NCI-H2081 (cell line): Measurements from ENCODE around the gene PPDPF.

Source experiments
- DNase-seq, 2 experiments: peaks; one replicate each; lab custom pipeline; 2025; lab: John Stamatoyannopoulos, UW

Gene PPDPF

DNA sequence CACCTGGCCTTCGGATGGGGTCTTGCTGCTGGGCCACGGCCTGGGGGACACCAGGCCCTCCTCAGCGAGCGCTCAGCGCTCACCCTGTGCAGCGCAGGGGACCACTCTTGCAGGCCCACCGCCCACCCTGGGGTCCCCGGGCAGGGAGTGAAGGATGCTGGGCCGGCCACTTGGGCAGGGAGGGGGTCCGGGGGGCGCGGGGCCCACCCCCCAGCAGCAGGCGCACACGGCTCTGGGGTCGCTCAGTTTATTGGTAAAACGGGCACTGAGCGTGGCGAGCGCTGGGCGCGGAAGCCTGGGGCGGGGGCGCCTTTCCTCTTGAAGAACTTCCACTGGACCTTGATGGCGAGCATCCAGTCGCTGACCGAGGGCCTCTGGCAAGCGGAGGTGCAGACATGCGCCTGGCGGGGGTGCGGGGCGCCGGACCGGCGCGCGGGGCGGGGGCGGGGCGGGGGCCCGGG is 32.8 kb upstream of the PPDPF start:
- no peak for DNase-seq

- no peak for DNase-seq
These were observed 32.0 kb upstream of the PPDPF start for GRCh38 chr20:63488315-63489251.

- no peak for DNase-seq
These were observed 30.1 kb upstream of the PPDPF start for GRCh38 chr20:63490416-63490815.

DNA sequence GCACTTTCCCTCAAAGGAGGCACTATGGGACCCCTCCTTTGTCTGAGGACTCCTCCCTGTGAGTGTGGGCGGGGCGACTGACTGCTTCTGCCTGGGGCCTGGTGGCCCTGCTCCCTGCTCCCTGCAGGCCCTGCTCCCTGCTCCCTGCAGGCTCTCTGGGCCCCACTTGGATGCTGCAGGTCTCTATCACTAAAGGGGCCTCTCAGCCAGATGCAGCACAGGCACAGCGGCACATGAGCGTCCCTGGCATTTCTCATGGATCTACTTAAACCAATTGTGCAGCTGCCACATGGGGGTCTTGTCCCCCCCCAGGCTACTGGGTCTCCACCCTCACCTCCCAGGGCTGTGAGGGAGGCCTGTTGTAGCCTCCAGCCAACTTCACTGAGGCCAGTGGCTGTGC is 29.5 kb upstream of the PPDPF start:
- DNase-seq: no peak

DNA sequence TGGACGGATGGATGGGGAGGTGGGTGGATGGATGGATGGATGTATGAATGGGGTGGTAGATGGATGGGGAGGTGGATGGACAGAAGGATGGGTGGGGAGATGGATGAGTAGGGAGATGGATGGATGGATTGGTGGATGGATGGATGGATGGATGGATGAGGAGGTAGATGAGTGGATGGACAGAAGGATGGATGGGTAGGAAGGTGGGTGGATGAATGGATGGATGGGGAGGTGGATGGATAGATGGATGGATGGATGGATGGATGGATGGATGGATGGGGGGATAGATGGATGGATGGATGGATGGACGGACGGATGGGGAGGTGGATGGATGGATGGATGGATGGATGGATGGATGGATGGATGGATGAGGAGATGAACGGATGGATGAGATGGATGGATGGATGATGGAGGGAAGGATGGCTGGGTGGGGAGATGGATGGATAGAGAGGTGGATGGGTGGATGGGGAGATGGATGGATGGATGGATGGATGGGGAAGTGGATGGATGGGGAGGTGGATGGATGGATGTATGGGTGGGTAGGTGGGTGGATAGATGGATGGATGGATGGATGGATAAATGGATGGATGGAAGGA is 28.8 kb upstream of the PPDPF start:
- no peak for DNase-seq

GRCh38 chr20:63492518-63492917 is 28.0 kb upstream of the PPDPF start:
- no peak for DNase-seq

GRCh38 chr20:63492982-63493381 is 27.6 kb upstream of the PPDPF start:
- DNase-seq: no peak

DNA sequence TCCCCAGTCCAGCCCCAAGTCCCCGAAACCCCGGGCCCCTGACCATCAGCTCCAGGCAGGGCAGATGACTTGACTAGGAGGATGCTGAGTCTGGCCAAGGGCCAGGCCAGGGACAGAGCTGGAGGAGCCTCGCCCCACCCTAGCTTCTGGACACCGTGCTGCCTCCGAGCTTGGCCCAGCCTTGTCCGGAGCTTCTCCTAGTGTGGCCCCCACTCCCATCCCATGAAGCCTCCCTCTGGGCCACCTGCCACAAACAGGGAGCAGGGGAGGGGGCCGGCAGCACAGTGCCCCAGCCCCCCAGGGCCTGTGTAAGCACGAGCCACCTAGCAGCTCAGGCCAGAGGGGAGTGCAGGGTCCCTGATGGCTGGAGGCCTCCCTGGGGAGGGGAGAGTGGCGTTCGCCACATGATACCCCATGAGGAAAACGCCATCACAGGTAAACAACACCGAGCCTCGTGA is 27.0 kb upstream of the PPDPF start:
- DNase-seq: no peak

GRCh38 chr20:63494084-63494419 is 26.5 kb upstream of the PPDPF start:
- DNase-seq: no peak

DNA sequence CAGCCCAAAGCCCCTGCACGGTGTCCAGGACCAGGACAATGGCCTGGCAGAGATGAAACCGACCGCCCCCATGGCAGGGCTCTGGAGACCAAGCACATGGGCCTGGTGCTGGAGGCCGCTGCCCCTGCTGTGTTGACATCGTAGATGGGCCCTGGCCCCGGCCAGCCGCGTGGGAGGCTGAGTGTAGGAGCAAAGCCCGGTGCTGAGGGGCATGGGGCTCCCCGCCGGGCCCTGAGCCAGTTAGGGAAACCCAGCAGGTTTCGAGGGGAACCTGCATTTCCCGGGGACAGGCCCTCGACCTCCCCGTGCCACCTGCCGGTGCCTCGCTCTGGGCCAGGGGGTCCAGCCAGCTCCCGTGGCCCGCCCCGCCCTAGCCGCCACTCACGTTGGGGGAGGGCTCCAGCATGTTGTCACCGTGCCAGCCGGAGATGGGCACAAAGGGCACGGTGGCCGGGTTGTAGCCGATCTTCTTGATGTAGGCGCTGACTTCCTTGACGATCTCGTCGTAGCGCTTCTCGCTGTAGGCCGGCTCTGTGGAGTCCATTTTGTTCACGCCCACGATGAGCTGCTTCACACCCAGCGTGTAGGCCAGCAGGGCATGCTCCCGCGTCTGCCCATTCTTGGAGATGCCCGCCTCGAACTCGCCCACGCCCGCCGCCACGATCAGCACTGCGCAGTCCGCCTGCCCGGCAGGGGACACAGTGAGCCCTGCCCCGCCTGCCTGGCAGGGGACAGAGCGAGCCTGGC is 26.0 kb upstream of the PPDPF start:
- DNase-seq: no peak

DNA sequence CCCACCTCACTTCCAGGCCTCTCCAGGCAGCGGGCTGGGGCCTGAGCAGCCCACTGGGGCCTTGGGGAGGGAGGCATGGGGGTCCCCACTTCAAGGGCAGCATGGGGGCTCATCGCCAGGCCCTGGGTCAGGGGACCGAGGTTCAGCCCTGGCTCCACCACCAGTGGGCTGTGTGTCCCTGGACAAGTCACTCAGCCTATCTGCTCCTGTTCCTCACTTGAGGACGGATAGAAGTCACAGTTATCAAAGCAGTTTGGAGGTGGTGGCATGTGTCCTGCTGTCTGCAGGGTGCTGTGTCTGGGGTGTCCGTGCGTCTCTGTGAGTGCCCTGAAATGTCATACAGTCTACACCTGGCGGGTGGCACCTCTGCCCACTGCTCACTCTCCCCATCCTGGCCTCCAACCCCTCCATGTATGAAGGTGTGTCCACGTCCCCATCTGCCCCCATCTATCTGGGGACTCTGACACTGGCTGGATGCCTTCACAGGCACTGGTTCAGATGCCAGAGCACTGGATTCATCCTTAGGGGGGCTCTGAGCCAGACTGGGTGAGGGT is 25.3 kb upstream of the PPDPF start:
- DNase-seq: no peak

GRCh38 chr20:63495741-63496595 is 24.6 kb upstream of the PPDPF start:
- no peak for DNase-seq

DNA sequence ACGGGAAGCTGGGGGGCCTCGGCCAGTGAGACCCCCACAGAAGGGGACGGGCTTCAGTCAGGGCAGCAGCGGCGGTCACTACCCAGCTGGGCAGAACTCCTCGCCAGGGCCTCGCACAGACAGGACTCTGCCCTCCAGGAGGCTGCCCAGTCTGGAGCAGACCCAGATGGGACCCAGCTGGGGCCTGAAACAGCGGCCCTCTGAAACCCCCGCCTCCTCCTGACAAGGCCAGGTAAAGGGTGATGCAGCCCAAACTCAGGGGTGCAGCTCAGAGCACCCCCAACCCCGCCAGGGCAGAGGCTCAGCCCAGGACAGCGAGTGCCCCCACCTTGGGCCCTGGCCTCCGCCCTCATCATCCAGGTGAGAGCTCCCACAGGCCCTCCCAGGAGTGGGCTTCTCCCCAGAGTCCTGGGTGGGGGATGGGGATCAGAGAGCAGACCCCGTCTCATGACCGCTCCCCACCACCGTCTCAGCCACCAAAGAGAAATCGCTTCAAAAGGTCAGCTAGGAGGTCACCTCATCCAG is 23.9 kb upstream of the PPDPF start:
- DNase-seq: no peak

DNA sequence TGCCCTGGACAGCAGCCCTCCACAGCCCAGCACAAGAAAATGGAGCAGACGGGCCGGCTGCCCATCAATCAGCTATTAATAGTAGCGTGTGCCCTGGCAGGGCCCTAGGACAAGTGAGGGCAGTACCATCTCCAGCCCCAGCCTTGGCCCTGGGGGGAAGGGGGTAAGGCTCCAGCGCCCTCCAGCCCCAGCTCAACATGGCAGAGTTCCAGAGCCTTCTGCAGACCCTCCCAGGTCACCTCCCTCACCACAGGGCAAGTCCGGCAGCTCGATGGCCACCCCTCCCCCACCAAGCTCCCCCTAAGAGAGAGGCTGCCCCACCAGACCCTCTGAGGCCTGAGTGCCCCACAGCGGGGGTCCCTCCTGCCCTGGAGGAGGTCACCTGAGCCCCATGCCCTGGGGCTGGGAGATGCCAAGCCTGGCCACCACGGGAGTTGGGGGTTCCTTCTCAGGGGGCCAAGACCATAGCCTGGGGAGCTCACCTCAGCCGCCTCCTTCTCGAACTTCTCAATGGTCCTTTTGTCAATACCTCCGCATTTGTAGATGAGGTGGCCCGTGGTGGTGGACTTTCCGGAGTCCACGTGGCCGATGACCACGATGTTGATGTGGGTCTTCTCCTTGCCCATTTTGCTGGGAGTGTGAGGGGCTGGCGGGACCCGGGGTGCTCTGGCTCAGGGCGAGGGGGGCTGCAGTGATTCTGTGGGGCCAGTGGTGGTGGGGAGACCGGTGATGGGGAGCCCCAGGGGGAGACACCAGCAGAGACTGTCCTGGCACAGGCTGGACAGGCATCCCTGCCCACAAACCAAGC is 23.2 kb upstream of the PPDPF start:
- DNase-seq: no peak

- DNase-seq: no peak
These were observed 22.3 kb upstream of the PPDPF start for GRCh38 chr20:63497946-63498935.

DNA sequence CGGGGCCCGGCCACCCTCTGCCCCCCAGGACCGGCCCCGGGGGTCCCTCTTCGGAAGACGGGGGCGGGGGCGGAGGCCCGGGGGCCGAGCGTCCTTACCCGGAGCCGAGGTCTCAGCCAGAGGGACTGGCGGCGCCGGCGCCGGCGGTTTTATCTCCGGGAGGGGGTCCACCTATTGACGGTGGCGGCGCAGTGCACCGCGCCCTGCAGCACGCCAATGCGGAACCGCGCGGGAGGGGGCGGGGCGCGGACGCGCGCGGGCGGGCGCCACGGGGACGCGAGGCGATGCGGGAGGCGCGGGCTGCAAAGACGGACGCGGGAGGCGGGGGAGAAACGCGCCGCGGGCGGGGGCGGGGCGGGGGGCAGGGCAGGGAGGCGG is 21.6 kb upstream of the PPDPF start, which contains the start of gene EEF1A2:
TSS of gene EEF1A2 (minus strand) at position 124 of the 378 bp plus-strand sequence. CDS start 1,320 bp downstream, outside the sequence.
- DNase-seq: peak in 1 of 2 experiments; percentile 17

GRCh38 chr20:63499338-63499969 is 21.1 kb upstream of the PPDPF start:
- no peak for DNase-seq

- DNase-seq: no peak
These were observed 20.2 kb upstream of the PPDPF start for GRCh38 chr20:63500151-63500901.
